ENCODE data around the gene DCDC1.

DNA sequence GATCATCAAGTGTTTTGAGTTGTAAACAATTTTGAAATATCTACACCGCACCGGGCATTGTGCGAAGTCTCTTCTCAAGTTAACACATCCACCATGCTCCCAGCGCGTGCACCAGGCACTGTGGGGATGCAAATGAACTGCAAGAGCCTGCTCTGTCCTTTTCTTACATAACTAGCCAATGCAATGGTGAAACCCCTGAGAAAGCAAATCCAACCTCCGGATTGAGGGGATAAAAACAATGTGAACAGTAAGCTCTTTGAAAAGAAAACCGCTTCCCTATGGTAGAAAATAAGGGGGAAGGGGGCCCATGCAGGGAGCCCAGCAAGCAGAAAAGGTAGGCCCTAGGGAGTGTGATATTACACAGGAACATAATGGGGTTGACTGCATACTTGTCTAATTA lies 508.5 kb downstream of the DCDC1 start:
- TF ChIP-seq, protein P1, sequence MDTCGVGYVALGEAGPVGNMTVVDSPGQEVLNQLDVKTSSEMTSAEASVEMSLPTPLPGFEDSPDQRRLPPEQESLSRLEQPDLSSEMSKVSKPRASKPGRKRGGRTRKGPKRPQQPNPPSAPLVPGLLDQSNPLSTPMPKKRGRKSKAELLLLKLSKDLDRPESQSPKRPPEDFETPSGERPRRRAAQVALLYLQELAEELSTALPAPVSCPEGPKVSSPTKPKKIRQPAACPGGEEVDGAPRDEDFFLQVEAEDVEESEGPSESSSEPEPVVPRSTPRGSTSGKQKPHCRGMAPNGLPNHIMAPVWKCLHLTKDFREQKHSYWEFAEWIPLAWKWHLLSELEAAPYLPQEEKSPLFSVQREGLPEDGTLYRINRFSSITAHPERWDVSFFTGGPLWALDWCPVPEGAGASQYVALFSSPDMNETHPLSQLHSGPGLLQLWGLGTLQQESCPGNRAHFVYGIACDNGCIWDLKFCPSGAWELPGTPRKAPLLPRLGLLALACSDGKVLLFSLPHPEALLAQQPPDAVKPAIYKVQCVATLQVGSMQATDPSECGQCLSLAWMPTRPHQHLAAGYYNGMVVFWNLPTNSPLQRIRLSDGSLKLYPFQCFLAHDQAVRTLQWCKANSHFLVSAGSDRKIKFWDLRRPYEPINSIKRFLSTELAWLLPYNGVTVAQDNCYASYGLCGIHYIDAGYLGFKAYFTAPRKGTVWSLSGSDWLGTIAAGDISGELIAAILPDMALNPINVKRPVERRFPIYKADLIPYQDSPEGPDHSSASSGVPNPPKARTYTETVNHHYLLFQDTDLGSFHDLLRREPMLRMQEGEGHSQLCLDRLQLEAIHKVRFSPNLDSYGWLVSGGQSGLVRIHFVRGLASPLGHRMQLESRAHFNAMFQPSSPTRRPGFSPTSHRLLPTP (IDR thresholded peaks at IDR 0.05; ENCODE audit: borderline replicate concordance, extremely low read depth, insufficient read length) = no peak
- no peak for TF ChIP-seq ARID2 (IDR thresholded peaks at IDR 0.05)
- TF ChIP-seq SAFB (IDR thresholded peaks at IDR 0.05; ENCODE audit: borderline replicate concordance, low read depth, low read length) = no peak
- TF ChIP-seq POLR2A (conservative IDR thresholded peaks at IDR 0.05) = no peak
- TF ChIP-seq, protein P2, sequence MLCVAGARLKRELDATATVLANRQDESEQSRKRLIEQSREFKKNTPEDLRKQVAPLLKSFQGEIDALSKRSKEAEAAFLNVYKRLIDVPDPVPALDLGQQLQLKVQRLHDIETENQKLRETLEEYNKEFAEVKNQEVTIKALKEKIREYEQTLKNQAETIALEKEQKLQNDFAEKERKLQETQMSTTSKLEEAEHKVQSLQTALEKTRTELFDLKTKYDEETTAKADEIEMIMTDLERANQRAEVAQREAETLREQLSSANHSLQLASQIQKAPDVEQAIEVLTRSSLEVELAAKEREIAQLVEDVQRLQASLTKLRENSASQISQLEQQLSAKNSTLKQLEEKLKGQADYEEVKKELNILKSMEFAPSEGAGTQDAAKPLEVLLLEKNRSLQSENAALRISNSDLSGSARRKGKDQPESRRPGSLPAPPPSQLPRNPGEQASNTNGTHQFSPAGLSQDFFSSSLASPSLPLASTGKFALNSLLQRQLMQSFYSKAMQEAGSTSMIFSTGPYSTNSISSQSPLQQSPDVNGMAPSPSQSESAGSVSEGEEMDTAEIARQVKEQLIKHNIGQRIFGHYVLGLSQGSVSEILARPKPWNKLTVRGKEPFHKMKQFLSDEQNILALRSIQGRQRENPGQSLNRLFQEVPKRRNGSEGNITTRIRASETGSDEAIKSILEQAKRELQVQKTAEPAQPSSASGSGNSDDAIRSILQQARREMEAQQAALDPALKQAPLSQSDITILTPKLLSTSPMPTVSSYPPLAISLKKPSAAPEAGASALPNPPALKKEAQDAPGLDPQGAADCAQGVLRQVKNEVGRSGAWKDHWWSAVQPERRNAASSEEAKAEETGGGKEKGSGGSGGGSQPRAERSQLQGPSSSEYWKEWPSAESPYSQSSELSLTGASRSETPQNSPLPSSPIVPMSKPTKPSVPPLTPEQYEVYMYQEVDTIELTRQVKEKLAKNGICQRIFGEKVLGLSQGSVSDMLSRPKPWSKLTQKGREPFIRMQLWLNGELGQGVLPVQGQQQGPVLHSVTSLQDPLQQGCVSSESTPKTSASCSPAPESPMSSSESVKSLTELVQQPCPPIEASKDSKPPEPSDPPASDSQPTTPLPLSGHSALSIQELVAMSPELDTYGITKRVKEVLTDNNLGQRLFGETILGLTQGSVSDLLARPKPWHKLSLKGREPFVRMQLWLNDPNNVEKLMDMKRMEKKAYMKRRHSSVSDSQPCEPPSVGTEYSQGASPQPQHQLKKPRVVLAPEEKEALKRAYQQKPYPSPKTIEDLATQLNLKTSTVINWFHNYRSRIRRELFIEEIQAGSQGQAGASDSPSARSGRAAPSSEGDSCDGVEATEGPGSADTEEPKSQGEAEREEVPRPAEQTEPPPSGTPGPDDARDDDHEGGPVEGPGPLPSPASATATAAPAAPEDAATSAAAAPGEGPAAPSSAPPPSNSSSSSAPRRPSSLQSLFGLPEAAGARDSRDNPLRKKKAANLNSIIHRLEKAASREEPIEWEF (CRISPR knock-in tag; IDR thresholded peaks at IDR 0.05) = no peak
- TF ChIP-seq, protein P3, sequence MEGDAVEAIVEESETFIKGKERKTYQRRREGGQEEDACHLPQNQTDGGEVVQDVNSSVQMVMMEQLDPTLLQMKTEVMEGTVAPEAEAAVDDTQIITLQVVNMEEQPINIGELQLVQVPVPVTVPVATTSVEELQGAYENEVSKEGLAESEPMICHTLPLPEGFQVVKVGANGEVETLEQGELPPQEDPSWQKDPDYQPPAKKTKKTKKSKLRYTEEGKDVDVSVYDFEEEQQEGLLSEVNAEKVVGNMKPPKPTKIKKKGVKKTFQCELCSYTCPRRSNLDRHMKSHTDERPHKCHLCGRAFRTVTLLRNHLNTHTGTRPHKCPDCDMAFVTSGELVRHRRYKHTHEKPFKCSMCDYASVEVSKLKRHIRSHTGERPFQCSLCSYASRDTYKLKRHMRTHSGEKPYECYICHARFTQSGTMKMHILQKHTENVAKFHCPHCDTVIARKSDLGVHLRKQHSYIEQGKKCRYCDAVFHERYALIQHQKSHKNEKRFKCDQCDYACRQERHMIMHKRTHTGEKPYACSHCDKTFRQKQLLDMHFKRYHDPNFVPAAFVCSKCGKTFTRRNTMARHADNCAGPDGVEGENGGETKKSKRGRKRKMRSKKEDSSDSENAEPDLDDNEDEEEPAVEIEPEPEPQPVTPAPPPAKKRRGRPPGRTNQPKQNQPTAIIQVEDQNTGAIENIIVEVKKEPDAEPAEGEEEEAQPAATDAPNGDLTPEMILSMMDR (IDR thresholded peaks at IDR 0.05 in 2 of 3, conservative IDR thresholded peaks at IDR 0.05 in 1 of 3; ENCODE audit: insufficient read depth in 2 of 3, low read depth in 1 of 3, low read length in 3 of 3) = no peak
- no peak for TF ChIP-seq ZBTB8A (IDR thresholded peaks at IDR 0.05; ENCODE audit: partially characterized antibody)
- TF ChIP-seq MCM3 (IDR thresholded peaks at IDR 0.05) = no peak

Data from K562 (cell line).